GM12872 (cell line): ENCODE data around the gene SRP68.

Source experiments
- TF ChIP-seq, protein P1 (sequence below): IDR thresholded peaks from 3 replicates; pipeline ENCODE4 v1.5.1; 2011; ENCODE audit warnings: low read depth, mild to moderate bottlenecking, low read length, moderate library complexity; ENCODE audit not compliant: insufficient read depth

SRP68 gene

DNA sequence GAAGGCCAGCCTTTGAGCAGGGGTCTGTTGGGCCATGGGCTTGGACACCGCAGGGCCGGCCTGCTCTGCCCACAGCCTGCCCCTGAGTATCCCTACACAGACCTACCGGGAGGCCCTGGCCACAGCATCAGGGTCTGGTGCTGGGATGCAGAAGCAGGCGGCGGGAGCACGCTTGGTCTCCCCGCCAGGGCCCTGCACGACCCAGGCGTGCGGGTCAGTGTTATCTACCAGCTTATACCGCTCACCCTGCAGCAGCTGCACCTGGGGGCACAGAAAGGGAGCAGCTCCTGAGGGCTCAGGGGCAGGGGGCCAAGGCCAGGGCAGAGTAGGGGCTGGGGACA, 54.0 kb downstream of the SRP68 start:
- TF ChIP-seq, protein P1, sequence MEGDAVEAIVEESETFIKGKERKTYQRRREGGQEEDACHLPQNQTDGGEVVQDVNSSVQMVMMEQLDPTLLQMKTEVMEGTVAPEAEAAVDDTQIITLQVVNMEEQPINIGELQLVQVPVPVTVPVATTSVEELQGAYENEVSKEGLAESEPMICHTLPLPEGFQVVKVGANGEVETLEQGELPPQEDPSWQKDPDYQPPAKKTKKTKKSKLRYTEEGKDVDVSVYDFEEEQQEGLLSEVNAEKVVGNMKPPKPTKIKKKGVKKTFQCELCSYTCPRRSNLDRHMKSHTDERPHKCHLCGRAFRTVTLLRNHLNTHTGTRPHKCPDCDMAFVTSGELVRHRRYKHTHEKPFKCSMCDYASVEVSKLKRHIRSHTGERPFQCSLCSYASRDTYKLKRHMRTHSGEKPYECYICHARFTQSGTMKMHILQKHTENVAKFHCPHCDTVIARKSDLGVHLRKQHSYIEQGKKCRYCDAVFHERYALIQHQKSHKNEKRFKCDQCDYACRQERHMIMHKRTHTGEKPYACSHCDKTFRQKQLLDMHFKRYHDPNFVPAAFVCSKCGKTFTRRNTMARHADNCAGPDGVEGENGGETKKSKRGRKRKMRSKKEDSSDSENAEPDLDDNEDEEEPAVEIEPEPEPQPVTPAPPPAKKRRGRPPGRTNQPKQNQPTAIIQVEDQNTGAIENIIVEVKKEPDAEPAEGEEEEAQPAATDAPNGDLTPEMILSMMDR, result no peak

- TF ChIP-seq, protein P1, result no peak
These were observed 54.6 kb downstream of the SRP68 start for GRCh38 chr17:76017481-76018339.

- TF ChIP-seq, protein P1, result no peak
These were observed 57.4 kb downstream of the SRP68 start for GRCh38 chr17:76014925-76015261.

- TF ChIP-seq, protein P1, result peak; percentile 99
These were observed 58.0 kb downstream of the SRP68 start for GRCh38 chr17:76014100-76014924.

- TF ChIP-seq, protein P1, result no peak
These were observed 58.9 kb downstream of the SRP68 start for GRCh38 chr17:76013377-76013932.

GRCh38 chr17:76011951-76012350, 60.4 kb downstream of the SRP68 start:
- TF ChIP-seq, protein P1, result no peak

- TF ChIP-seq, protein P1, result no peak
These were observed 62.2 kb downstream of the SRP68 start for GRCh38 chr17:76009969-76010661.
